Measurements from ENCODE around the gene FBXW7. TPM values are rescaled to one million over a fixed set of nuclear protein-coding genes. Genes with fewer than 3 reads are reported as not detected.

The FBXW7 gene
- total RNA-seq, 1 experiment from 2014 or later = 23.0 TPM

- Histone ChIP-seq H3K27me3 (ENCODE audit: insufficient read depth, low read length) (no peaks in the 10 kb centered on the region), H3K79me2 (ENCODE audit: insufficient read depth, low read length) (peaks cover 92% of the 10 kb centered on the region), H4K20me1 (ENCODE audit: insufficient read depth) (peaks cover 2% of the 10 kb centered on the region; the same call in 1 of the 2 replicates), H3K36me3 (ENCODE audit: control insufficient read depth in 1 of 2, insufficient read depth in 2 of 2, low read length in 2 of 2) (no peaks in the 10 kb centered on the region), H3K4me1 (ENCODE audit: control insufficient read depth in 1 of 2, insufficient read depth in 2 of 2, low read length in 2 of 2) (no peaks in the 10 kb centered on the region), H3K9me2 (ENCODE audit: insufficient read depth) (no peaks in the 10 kb centered on the region), H3K9ac (ENCODE audit: low read length) (no peak overlapping the region), H3K4me2 (ENCODE audit: low read length) (no peak overlapping the region), H2AFZ (ENCODE audit: low read depth, low read length, poor library complexity, severe bottlenecking) (no peak overlapping the region), H3K4me3 (replicated peaks in 1 of 2; ENCODE audit: low read depth in 1 of 2, low read length in 2 of 2) (no peak overlapping the region), H3K9me3 (ENCODE audit: control insufficient read depth in 1 of 2, insufficient read depth in 1 of 2, low read depth in 1 of 2, low read length in 2 of 2) (no peaks in the 10 kb centered on the region), H3K27ac (ENCODE audit: low read depth, low read length) (no peak overlapping the region)
- RAD21 ChIA-PET (ENCODE audit: low non-redundant PET in 1 of 2, low total read pairs in 2 of 2, uncharacterized antibody in 2 of 2, unreplicated experiment in 2 of 2) = no interaction called here
- BruUV-seq (replicated peaks) = no TSS peak
- no peak for ATAC-seq
- TF ChIP-seq RAD21 (IDR thresholded peaks at IDR 0.05; ENCODE audit: low read depth) (no peak), SP1 (IDR thresholded peaks at IDR 0.05; ENCODE audit: low read depth) (no peak), CTCF (IDR thresholded peaks at IDR 0.05 in 2 of 3, conservative IDR thresholded peaks at IDR 0.05 in 1 of 3; ENCODE audit: borderline replicate concordance in 1 of 3, insufficient read depth in 1 of 3, low read depth in 2 of 3, low read length in 2 of 3) (no peak), ZBTB33 (IDR thresholded peaks at IDR 0.05; ENCODE audit: extremely low read depth, insufficient replicate concordance, low read length) (no peak), CBX3 (IDR thresholded peaks at IDR 0.05; ENCODE audit: low read depth) (no peak), EZH2 (IDR thresholded peaks at IDR 0.05) (no peak), MAX (IDR thresholded peaks at IDR 0.05) (no peak), SIN3A (IDR thresholded peaks at IDR 0.05; ENCODE audit: low read depth) (no peak), TCF7L2 (IDR thresholded peaks at IDR 0.05; ENCODE audit: borderline replicate concordance, extremely low read depth, insufficient read depth, insufficient read length) (no peak), ATF3 (IDR thresholded peaks at IDR 0.05) (no peak), POLR2A (IDR thresholded peaks at IDR 0.05; ENCODE audit: borderline replicate concordance, extremely low read depth, insufficient read depth, insufficient read length) (no peak), ZFX (IDR thresholded peaks at IDR 0.05) (no peak), ZNF274 (IDR thresholded peaks at IDR 0.05; ENCODE audit: low read depth, low read length) (no peak), POLR2AphosphoS5 (IDR thresholded peaks at IDR 0.05; ENCODE audit: low read depth, low read length) (no peak), SRF (IDR thresholded peaks at IDR 0.05; ENCODE audit: low read depth) (no peak), FOSL1 (IDR thresholded peaks at IDR 0.05; ENCODE audit: low read depth) (no peak), EGR1 (IDR thresholded peaks at IDR 0.05; ENCODE audit: low read depth) (no peak), ELF1 (IDR thresholded peaks at IDR 0.05; ENCODE audit: borderline replicate concordance, low read depth) (no peak), CEBPB (IDR thresholded peaks at IDR 0.05; ENCODE audit: low read depth) (no peak), REST (IDR thresholded peaks at IDR 0.05; ENCODE audit: low read depth) (no peak)
- POLR2A ChIA-PET = interaction anchor here (1.4 kb wide), 1 partner anchor 9 kb away, joined by 4 read pairs; no protein-coding TSS in a partner anchor
- CTCF ChIA-PET = interaction anchor here (2.4 kb wide), 1 partner anchor 9 kb away, joined by 11 read pairs; no protein-coding TSS in a partner anchor
- no peak for DNase-seq (ENCODE audit: low read depth, low spot score)
- intact Hi-C loops (cut with micrococcal nuclease) = no loop called here
Observed at GRCh38 chr4:152510349-152511147, 25.3 kb downstream of the FBXW7 start.

Measured in HCT116 (cell line).